Natural killer cell (primary cell): ENCODE results near the gene TGFBR2. TPM values are rescaled to one million over a fixed set of nuclear protein-coding genes. Genes with fewer than 3 reads are reported as not detected.

Source experiments
- ATAC-seq, 3 donors: fragments of 150-1000 bp in 2 of 3; fragments of 200-7000 bp in 1 of 3; cut with Tn5 transposase; 1 replicate in 1 of 3; 2 replicates in 2 of 3; pipeline ENCODE4 v1.10.0; 2021; ENCODE audit warnings: mild to moderate bottlenecking in 2 of 3, moderate library complexity in 2 of 3
- DNase-seq, 2 donors: peaks; one replicate each; pipeline versions ENCODE4 v3.0.0 to v3.0.0-alpha.2; 2013 to 2021; ENCODE audit warnings: mixed read lengths in 1 of 2
- H3K27ac ChIP-seq: one replicate; pipeline ENCODE4 v1.5.1; 2013; ENCODE audit warnings: mild to moderate bottlenecking, low read length
- H3K27me3 ChIP-seq: one replicate; pipeline ENCODE4 v1.6.1; 2013; ENCODE audit warnings: low read length; ENCODE audit not compliant: control insufficient read depth, insufficient read depth
- H3K36me3 ChIP-seq: one replicate; pipeline ENCODE4 v1.6.1; 2013; ENCODE audit warnings: low read length; ENCODE audit not compliant: control insufficient read depth, insufficient read depth
- H3K4me1 ChIP-seq: one replicate; pipeline ENCODE4 v1.6.1; 2013; ENCODE audit warnings: low read length; ENCODE audit not compliant: control insufficient read depth, insufficient read depth
- H3K4me3 ChIP-seq: one replicate; pipeline ENCODE4 v1.5.1; 2013; ENCODE audit warnings: low read length
- H3K9me3 ChIP-seq: one replicate; pipeline ENCODE4 v1.6.1; 2013; ENCODE audit warnings: low read length; ENCODE audit not compliant: control insufficient read depth, insufficient read depth
- H3K27ac Mint-ChIP-seq, 2 donors: one replicate each; pipeline ENCODE4 v1.8.0; 2022; ENCODE audit warnings: mild to moderate bottlenecking in 2 of 2, mixed read lengths in 2 of 2, moderate library complexity in 1 of 2
- H3K27me3 Mint-ChIP-seq, 2 donors: one replicate each; pipeline ENCODE4 v1.8.0; 2022; ENCODE audit warnings: low read depth in 2 of 2, mixed read lengths in 2 of 2
- H3K36me3 Mint-ChIP-seq: one replicate; pipeline ENCODE4 v1.8.0; 2022; ENCODE audit warnings: mixed read lengths
- H3K4me1 Mint-ChIP-seq, 2 donors: one replicate each; pipeline ENCODE4 v1.8.0; 2022; ENCODE audit warnings: mixed read lengths in 2 of 2
- H3K4me3 Mint-ChIP-seq: one replicate; pipeline ENCODE4 v1.8.0; 2022; ENCODE audit warnings: mild to moderate bottlenecking, moderate library complexity, mixed read lengths
- H3K9me3 Mint-ChIP-seq, 2 donors: one replicate each; pipeline ENCODE4 v1.8.0; 2022; ENCODE audit warnings: mixed read lengths in 2 of 2
- CTCF ChIP-seq: fragments of 200-600 bp; IDR thresholded peaks from one replicate; pipeline ENCODE4 v1.8.0; 2022; ENCODE audit warnings: antibody characterized with exemption
- WGBS: methylation state at CpG from one replicate; pipeline ENCODE4 v1.1.7; 2013; ENCODE audit warnings: missing lambda C conversion rate; ENCODE audit not compliant: insufficient coverage; 5-methylcytosine and 5-hydroxymethylcytosine counted together
- intact Hi-C: fragments of 100-400 bp; cut with micrococcal nuclease; formaldehyde crosslinking; loops from one replicate; pipeline ENCODE4 v1.14.2; 2022
- total RNA-seq, 4 donors: library from RNA; stranded (reverse); fragments of 120-200 nt in 1 of 4; gene quantifications; one replicate each; pipeline versions ENCODE4 v1.2.3 to v1.2.4, GENCODE V29; 2013 to 2022

TGFBR2 gene
- total RNA-seq, 3 donors from 2014 or later (not counting 1 experiment from before 2014, with no cell fraction given): 70.4 to 113 (median 99.3) TPM

GRCh38 chr3:30690199-30690598, 83.8 kb downstream of the TGFBR2 start:
- DNase-seq (no peak), ATAC-seq (no peak)
- peaks cover 22% of the 10 kb centered on the region for H3K36me3 Mint-ChIP-seq
- Histone ChIP-seq H3K9me3 (no peaks in the 10 kb centered on the region), H3K27me3 (no peaks in the 10 kb centered on the region), H3K27ac (no peak overlapping the region), H3K4me3 (no peak overlapping the region), H3K4me1 (peaks cover 6% of the 10 kb centered on the region), H3K36me3 (peaks cover 86% of the 10 kb centered on the region)
- H3K4me1 Mint-ChIP-seq: peaks cover 60 to 75% of the 10 kb centered on the region in 2 donors
- H3K4me3 Mint-ChIP-seq: no peak overlapping the region
- H3K27ac Mint-ChIP-seq: peak overlapping the region; percentile 79 to 84
- intact Hi-C loops: loop anchor here (5.0 kb wide), 1 partner anchor 493 kb away; no protein-coding TSS in a partner anchor
- TF ChIP-seq CTCF: no peak
- no peaks in the 10 kb centered on the region for H3K27me3 Mint-ChIP-seq
- whole genome bisulfite sequencing: 86% methylated on average over 2 of the region's 2 CpGs
- H3K9me3 Mint-ChIP-seq: no peaks in the 10 kb centered on the region

GRCh38 chr3:30691249-30691880, 85.0 kb downstream of the TGFBR2 start:
- 88% methylated on average over 10 of the region's 10 CpGs for WGBS
- H3K27me3 ChIP-seq: no peaks in the 10 kb centered on the region
- no peak overlapping the region for H3K27ac ChIP-seq
- DNase-seq (no peak), ATAC-seq (no peak)
- no peak for TF ChIP-seq CTCF
- peaks cover 6% of the 10 kb centered on the region for H3K4me1 ChIP-seq
- peaks cover 89% of the 10 kb centered on the region for H3K36me3 ChIP-seq
- Mint-ChIP-seq H3K27me3 (no peaks in the 10 kb centered on the region), H3K4me1 (peaks cover 63% of the 10 kb centered on the region in 2 donors), H3K27ac (peak overlapping the region; percentile 79 to 84), H3K4me3 (no peak overlapping the region), H3K36me3 (peaks cover 24% of the 10 kb centered on the region), H3K9me3 (no peaks in the 10 kb centered on the region)
- H3K9me3 ChIP-seq: no peaks in the 10 kb centered on the region
- no peak overlapping the region for H3K4me3 ChIP-seq
- intact Hi-C loops: loop anchor here (5.0 kb wide), 1 partner anchor 494 kb away; no protein-coding TSS in a partner anchor

GRCh38 chr3:30691944-30692343, 85.5 kb downstream of the TGFBR2 start:
- 95% methylated on average over 1 of the region's 1 CpG for WGBS
- DNase-seq: no peak
- no peaks in the 10 kb centered on the region for H3K9me3 ChIP-seq
- no peak overlapping the region for H3K27ac ChIP-seq
- Mint-ChIP-seq H3K4me3 (no peak overlapping the region), H3K36me3 (peaks cover 24% of the 10 kb centered on the region), H3K27me3 (no peaks in the 10 kb centered on the region), H3K4me1 (peaks cover 62 to 65% of the 10 kb centered on the region in 2 donors), H3K9me3 (no peaks in the 10 kb centered on the region), H3K27ac (peak overlapping the region; percentile 79 to 84)
- intact Hi-C loops: loop anchor here (2.0 to 5.0 kb wide), 2 partner anchors 495 to 679 kb away; no protein-coding TSS in a partner anchor
- no peak overlapping the region for H3K4me3 ChIP-seq
- no peaks in the 10 kb centered on the region for H3K27me3 ChIP-seq
- H3K4me1 ChIP-seq: peaks cover 6% of the 10 kb centered on the region
- ATAC-seq: no peak
- peaks cover 91% of the 10 kb centered on the region for H3K36me3 ChIP-seq
- TF ChIP-seq CTCF: no peak
